Brain microvascular endothelial cell (primary cell): Measurements from ENCODE around the gene CTSL.

ENCODE experiments used
- DNase-seq: peaks from one replicate; pipeline ENCODE4 v3.0.0-alpha.2; 2020
- H3K27ac ChIP-seq: fragments of 250-450 bp; sonication (Bioruptor Pico); 2 replicates; pipeline ENCODE4 v1.5.1; 2020; ENCODE audit warnings: mild to moderate bottlenecking, moderate library complexity
- H3K27me3 ChIP-seq: fragments of 250-450 bp; sonication (Bioruptor Pico); replicated peaks from 2 replicates; pipeline ENCODE4 v1.5.1; 2020; ENCODE audit warnings: mild to moderate bottlenecking
- H3K36me3 ChIP-seq: fragments of 250-450 bp; sonication (Bioruptor Pico); replicated peaks from 2 replicates; pipeline ENCODE4 v1.5.1; 2020; ENCODE audit warnings: mild to moderate bottlenecking
- H3K4me3 ChIP-seq: 2 replicates; pipeline ENCODE4 v1.5.1; 2011; ENCODE audit warnings: low read depth, mild to moderate bottlenecking, control low read depth, low read length, moderate library complexity
- in situ Hi-C: cut with HindIII; loops from 2 replicates; pipeline ENCODE4 v1.10.0; 2017; ENCODE audit warnings: low sequenced_read_pairs, low pct_ligation_motif_present
- TF ChIP-seq, protein P1 (sequence below): IDR thresholded peaks from 2 replicates; pipeline ENCODE4 v1.5.1; 2011; ENCODE audit warnings: low read depth, mild to moderate bottlenecking, moderate library complexity, low read length, control low read depth, inconsistent platforms; ENCODE audit errors: missing control alignments

CTSL gene

DNA sequence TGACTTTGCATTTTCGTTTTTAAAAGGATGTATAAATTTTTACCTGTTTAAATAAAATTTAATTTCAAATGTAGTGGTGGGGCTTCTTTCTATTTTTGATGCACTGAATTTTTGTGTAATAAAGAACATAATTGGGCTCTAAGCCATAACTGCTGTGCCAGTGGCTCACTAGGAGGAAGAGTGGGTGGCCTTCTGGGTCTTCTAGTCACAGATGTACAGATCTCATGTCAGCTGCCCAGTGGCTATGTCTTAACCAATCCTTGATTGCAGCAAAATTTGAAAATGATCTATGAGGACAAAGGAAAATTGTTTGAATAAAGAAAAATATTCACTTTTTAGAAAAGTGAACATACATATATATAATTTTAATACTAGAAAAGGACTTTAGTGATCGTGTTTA is 5.4 kb downstream of the CTSL start:
- TF ChIP-seq, protein P1, sequence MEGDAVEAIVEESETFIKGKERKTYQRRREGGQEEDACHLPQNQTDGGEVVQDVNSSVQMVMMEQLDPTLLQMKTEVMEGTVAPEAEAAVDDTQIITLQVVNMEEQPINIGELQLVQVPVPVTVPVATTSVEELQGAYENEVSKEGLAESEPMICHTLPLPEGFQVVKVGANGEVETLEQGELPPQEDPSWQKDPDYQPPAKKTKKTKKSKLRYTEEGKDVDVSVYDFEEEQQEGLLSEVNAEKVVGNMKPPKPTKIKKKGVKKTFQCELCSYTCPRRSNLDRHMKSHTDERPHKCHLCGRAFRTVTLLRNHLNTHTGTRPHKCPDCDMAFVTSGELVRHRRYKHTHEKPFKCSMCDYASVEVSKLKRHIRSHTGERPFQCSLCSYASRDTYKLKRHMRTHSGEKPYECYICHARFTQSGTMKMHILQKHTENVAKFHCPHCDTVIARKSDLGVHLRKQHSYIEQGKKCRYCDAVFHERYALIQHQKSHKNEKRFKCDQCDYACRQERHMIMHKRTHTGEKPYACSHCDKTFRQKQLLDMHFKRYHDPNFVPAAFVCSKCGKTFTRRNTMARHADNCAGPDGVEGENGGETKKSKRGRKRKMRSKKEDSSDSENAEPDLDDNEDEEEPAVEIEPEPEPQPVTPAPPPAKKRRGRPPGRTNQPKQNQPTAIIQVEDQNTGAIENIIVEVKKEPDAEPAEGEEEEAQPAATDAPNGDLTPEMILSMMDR: no peak
- H3K27me3 ChIP-seq: no peaks in the 10 kb centered on the region
- in situ Hi-C loops: no loop called here
- no peak for DNase-seq
- H3K27ac ChIP-seq: no peak overlapping the region
- H3K4me3 ChIP-seq: no peak overlapping the region
- H3K36me3 ChIP-seq: peaks cover 19% of the 10 kb centered on the region

DNA sequence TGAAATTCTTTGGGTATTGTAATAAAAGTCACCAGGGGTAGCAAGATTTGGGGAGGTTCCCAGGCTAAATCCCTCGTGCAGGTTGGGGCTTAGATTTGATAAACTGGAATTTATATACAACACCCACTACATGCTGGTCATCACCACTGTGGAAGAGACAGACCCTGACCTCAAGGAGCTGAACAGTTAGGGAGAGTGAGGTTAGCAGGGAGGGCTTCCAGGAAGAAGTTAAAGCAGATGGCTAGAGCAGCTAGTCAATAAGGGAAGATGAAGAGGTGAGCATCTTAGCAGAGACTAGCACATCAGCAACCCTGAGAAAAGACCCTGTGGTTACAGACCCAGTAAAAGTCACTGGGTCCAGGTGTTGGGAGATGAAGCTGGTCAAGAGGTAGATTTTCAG is 6.4 kb downstream of the CTSL start:
- DNase-seq: no peak
- Histone ChIP-seq H3K27me3 (no peaks in the 10 kb centered on the region), H3K36me3 (peaks cover 19% of the 10 kb centered on the region), H3K4me3 (no peak overlapping the region), H3K27ac (no peak overlapping the region)
- in situ Hi-C loops: no loop called here
- TF ChIP-seq, protein P1: no peak

DNA sequence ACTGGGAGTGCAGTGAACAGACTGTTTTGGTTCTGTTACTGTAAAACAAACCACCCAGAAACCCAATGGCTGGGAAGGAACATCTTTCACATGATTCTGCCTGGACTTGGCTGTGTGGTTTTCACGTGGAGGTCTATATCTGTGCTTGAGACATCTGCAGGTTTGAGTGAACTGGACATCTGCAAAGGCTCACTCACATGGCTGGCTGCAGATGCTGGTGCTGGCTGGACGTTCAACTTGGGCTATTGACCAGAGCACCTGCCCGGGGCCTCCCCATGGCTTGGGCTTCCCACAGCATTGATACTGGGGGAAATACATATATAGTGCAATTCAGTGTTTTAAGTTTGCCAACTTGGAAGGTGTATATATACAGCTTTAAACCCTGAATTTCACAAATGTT is 6.8 kb downstream of the CTSL start:
- TF ChIP-seq, protein P1: no peak
- H3K4me3 ChIP-seq: no peak overlapping the region
- H3K36me3 ChIP-seq: peaks cover 18% of the 10 kb centered on the region
- no peak for DNase-seq
- H3K27ac ChIP-seq: no peak overlapping the region
- H3K27me3 ChIP-seq: no peaks in the 10 kb centered on the region
- in situ Hi-C loops: no loop called here

DNA sequence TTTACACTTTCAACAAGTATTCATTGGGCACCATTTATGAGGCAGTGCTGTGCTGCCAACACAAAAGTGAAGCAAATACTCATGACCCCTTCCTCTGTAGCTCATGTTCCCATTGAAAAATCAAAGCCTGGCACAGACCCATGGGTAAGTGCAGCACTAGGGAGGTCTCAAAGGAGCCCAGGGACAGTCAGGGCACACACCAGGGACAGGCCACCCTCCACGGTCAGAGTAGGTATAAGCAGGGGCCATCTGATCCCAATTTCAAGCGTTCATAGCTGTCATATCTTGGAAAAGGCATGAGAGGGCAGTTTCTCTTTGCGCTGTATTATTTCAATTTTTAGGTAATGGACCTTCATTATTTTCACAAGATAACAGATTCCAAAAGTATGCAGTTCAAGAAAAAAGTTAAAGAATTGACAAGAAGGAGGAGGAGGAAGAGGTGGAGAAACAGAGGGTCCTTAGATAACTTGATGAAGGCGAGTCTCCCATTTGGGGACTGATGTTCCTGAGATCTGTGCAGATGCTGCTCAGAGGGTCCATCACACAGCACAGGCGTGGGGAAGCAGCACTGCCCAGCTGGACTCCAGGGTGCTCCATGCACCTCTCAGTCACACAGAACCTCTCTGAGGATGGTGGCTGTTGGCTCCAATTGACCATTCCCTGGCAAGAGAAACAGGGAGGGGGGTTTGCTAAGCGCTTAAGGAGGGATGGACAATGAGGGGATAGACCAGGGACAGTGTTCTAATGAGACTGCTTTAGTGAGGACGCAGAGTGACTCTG is 7.5 kb downstream of the CTSL start:
- Histone ChIP-seq H3K27ac (no peak overlapping the region), H3K4me3 (no peak overlapping the region), H3K36me3 (peaks cover 16% of the 10 kb centered on the region), H3K27me3 (no peaks in the 10 kb centered on the region)
- in situ Hi-C loops: no loop called here
- DNase-seq: no peak
- TF ChIP-seq, protein P1: no peak

DNA sequence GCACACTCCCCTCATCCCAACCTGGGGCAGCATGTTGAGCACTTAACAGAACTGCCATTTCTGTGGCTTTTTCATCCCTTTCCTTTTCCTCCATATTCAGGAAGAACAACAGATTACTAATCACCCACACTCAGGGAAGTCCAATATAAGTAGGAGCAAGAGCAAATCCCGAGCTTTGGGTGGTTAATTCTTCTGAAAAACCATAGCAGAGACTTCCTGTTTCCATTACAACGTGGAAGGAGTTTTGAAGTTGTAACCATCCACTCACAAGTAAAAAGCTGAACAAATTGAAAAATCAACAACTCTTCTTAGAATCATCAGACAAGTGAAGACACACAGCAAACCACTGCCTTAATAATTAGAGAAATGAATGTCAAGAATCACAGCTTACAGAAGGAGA is 8.2 kb downstream of the CTSL start:
- no peak for DNase-seq
- TF ChIP-seq, protein P1: no peak
- in situ Hi-C loops: no loop called here
- Histone ChIP-seq H3K27ac (no peak overlapping the region), H3K27me3 (no peaks in the 10 kb centered on the region), H3K36me3 (peaks cover 11% of the 10 kb centered on the region), H3K4me3 (no peak overlapping the region)

DNA sequence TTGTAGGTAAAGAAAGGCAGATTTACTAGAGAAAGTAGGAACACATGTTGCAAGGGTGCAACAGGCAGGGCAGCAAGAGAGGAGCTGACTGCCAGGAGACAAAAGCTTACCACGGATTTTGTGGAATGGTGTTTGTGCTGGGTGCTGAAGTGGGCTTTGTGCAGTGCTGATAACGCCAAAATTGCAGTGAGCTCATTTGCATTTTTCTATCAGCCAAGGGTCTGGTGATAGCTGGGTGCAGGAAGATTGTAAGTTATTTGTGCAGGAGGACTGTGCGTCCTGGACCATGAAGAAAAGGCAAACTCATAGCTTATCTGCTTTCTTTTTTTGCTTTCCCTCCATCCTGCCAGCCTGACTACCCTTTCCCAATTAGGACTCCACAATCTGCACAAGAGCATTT is 13.6 kb downstream of the CTSL start:
- no peaks in the 10 kb centered on the region for H3K36me3 ChIP-seq
- H3K27me3 ChIP-seq: no peaks in the 10 kb centered on the region
- no peak overlapping the region for H3K4me3 ChIP-seq
- TF ChIP-seq, protein P1: no peak
- in situ Hi-C loops: no loop called here
- DNase-seq: no peak
- H3K27ac ChIP-seq: no peak overlapping the region
